HuH-7.5 (cell line): ENCODE results near the gene CEP41.
A peak's percentile ranks its signal among the peaks of the same experiment; 100 is the strongest.
"Not testable (repeated sequence)": the region's sequence is repeated elsewhere in the genome, so short reads cannot be mapped to it uniquely, and the experiment has no call there.

Source experiments
- DNase-seq: peaks from one replicate; pipeline ENCODE4 v3.0.0; 2011; ENCODE audit warnings: low spot score

Gene CEP41

GRCh38 chr7:130386876-130387275 lies 53.9 kb downstream of the CEP41 start:
- no peak for DNase-seq

DNA sequence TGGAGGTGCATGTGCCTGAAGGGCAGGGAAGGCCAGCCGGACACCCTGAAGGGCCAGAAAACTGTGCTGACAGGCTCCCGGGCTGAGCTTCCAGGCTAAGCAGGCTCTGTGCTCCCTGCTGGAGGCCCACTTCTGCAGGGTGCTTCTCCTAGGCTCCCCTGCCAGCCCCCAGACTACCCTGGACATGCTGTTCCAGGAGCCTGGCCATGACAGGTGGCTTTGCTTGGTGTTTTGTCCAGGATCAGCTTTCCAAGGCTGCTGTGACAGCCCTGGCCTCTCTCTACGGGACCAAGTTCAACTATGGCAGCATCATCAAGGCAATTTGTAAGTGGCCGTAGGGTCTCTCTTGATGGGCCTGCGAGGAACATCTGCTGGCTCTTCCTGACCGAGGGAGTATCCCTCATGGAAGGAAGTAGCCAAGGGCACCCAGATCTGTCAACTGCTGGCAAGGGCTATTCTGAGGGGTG lies 55.2 kb downstream of the CEP41 start:
- DNase-seq, result no peak

DNA sequence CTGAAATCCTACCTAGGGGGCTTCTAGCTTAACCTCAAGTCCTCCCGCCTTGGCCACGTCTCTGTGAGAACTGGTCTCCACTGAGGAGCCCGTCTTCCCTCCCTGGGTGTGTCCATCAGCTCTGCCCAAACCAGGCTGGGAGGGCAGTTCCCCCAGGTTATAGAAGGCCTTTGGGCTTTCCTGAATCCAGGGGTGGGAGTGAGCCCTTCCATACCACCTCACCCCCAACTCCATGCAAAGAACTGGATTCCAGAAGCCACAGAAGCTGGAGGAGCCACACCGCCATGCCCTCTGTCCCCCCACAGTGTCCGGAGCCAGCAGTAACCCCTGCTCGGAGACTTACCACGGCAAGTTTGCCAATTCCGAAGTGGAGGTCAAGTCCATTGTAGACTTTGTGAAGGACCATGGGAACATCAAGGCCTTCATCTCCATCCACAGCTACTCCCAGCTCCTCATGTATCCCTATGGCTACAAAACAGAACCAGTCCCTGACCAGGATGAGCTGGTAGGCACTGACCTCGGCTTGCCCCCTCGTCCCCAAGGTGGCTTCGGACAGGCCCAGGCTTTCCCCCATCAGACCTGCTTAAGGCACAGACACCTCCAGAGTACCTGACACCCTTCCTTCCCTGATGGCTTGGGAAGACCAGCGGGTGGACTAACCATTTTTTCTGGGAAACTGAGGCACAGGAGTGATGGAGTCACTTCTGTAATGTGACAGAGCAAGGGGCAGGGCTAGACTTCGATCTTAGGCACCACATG lies 55.8 kb downstream of the CEP41 start:
- no peak for DNase-seq

DNA sequence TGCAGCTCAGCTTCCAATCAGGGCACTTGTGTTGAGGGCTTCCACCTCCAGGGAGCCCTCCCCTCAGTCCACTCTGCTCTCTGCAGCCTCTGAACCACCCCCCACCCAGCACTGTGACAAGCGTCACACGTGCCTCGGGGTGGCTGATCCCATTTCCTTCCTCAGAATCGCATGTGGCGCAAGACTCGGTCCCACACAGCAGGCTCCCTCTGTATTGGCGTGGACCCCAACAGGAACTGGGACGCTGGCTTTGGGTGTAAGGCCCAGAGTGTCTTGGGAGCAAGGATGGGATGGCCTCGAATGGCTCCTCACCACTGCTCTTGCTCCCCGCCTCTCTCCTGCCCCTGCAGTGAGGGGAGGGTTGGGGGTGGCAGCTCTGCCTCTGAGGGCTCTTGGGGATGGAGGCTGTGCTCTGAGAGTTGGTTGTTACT lies 56.4 kb downstream of the CEP41 start:
- DNase-seq, result no peak

DNA sequence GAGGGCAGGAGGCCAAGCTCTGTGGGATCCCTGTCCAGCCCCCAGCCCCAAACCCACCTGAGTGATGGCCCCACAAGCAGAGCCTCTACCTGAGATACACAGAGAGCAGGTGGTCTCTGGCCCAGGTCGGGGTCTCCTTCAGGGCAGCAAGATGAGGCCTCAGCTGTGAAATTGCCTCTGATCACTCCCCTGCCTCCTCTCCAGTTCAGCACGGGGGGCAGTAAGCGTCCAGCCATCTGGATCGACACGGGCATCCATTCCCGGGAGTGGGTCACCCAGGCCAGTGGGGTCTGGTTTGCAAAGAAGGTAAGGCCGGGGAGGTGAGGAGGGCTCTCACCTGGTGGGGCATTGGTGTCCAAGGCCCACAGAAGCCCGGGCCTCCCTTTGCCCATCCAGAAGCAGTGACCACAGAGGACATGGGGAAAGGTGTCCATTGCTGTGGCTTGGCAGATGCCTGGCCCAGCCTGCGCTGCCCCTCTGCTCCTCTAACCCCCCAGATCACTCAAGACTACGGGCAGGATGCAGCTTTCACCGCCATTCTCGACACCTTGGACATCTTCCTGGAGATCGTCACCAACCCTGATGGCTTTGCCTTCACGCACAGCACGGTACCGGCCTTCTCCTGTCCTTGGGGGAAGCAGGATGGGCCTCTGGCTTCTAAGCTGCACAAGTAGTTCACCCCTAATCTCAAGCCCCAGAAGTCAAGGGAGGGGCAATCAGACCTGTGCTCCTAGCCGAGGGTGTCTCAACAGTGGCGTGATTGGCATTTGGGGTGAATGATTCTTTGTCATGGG lies 57.4 kb downstream of the CEP41 start:
- no peak for DNase-seq

GRCh38 chr7:130381468-130382312 lies 59.1 kb downstream of the CEP41 start:
- DNase-seq, result no peak

DNA sequence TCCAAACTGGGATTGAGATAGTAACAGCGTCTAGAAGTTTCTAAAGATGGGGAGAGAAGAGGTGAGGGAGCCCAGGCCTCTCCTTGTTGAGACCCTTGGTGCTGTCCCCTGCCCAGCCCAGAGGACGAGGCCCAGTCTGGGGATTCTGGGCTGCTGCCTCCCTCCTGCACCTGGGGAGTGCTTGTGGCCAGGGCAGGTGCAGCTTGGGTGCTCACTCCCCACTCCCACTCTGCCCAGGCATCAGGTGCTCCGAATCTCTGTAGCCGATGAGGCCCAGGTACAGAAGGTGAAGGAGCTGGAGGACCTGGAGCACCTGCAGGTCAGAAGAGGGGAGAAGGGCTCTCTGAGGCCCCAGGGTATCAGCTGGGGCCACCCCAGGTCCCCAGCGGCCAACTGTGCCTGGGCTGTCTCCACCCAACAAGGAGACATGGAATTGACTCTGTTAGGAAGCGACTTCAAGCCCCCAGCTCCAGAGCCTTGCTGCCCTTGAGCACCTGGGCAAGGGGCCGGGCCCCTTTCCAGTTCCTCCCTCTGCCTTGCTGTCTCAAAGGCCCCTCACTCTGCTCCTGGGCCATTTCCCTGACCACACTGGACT lies 59.9 kb downstream of the CEP41 start:
- no peak for DNase-seq

DNA sequence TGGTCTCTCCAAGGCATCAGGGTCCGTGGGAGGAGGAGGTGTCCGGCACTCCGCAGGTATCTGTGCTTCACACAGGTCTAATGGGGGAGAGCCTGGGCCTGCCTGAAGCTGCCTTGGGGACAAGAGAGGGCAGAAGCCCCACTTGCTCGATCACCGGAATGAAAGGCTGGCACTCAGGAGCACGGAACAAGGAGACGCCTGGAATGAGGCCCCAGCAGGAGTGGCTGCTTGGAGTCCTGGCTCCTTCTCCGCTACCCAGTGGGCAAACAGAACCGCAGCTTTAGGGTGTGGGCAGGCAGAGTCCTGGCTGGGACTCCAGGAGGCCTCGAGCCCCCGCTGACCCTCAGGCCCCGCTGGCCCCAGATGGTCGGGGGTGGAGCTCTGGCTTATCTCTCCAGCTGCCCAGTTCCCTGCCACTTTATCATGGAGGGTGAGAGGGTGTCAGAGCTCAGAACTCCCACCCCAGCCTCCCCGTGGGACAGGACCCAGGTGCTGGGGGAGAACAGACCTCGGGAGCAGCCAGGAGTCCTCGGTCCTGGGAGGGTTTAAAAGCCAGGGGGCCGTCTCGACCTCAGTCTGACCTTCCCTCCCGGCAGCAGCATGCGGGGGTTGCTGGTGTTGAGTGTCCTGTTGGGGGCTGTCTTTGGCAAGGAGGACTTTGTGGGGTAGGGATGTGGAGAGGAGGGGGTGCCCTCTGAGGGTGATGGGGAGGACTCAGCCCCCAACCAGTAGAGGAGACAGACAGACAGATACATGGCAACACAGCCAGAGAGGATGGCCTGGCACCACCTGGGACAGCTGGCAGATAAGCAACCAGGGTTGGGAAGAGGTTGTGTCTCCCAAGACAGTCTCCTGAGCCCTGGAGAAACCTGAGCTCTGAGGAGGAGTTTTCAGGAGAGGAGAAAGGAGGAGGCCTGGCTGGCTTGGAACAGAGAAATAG lies 60.6 kb downstream of the CEP41 start, which contains the start of gene CPA1:
CPA1 (plus strand) TSS at position 574 of the 940 bp plus-strand sequence; CDS start at position 601, 27 bp downstream.
- no peak for DNase-seq

GRCh38 chr7:130379532-130379920 lies 61.3 kb downstream of the CEP41 start:
- DNase-seq, result no peak

- DNase-seq, result no peak
Observed at GRCh38 chr7:130379019-130379418, 61.8 kb downstream of the CEP41 start.

- DNase-seq, result no peak
Observed at GRCh38 chr7:130377178-130377577, 63.6 kb downstream of the CEP41 start.

GRCh38 chr7:130376461-130376860 lies 64.4 kb downstream of the CEP41 start:
- not testable (repeated sequence) for DNase-seq

GRCh38 chr7:130374507-130374906 lies 66.3 kb downstream of the CEP41 start:
- no peak for DNase-seq

DNA sequence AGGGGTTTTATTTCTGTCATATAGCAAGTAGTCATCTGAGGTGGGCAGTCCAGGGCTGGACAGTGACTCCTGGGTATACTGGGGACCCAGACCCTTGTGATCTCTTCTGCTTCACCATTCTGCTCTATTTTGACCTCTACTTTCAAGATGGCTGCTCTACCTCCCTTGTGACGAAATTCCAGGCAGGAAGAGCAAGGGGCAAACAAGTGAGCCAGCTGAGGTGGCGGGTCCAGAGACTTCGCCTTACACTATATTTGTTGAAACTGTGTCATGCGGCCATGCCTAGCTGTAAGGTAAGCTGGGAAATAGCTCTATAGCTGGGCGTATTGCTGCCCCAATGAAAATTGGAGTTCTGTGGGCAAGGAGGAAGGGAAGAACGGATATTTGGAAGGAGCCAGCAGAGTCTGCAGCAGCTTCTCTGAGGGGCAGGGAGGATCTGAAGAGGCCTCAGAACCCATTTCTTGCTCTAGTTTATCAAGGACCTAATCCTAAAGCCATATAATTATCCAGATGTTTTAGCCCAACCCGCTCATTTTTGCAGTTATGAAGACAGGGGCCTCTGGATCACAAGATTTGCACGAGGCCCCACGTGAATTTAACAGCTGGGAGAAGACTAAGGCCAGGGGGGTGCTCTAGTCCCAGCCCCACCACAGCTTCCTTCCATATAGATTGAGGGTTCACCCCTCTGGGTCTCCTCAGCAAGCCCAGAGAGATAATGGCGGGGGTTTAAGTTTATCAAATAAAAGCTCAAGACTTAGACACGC lies 68.2 kb downstream of the CEP41 start:
- DNase-seq, result no peak

DNA sequence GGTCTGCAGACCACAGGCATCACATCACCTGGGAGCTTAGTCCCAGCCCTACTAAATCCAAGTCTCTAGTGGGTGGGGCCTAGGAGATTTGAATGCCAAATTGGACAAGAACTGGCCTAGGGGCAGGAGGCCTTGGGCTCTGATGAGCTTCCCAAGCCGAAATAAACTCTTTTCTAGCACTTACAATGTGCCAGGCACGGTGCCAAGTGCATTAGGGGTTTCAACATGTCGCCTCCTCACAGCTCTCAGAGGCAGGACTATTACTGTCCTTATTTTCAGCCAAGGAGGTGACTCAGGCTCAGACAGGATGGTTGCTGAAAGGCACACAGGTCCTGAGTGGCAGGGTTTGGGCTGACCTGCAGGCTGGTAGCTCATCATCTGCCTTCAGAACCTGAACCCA lies 69.8 kb downstream of the CEP41 start:
- no peak for DNase-seq

- no peak for DNase-seq
Observed at GRCh38 chr7:130369831-130370550, 70.8 kb downstream of the CEP41 start.

DNA sequence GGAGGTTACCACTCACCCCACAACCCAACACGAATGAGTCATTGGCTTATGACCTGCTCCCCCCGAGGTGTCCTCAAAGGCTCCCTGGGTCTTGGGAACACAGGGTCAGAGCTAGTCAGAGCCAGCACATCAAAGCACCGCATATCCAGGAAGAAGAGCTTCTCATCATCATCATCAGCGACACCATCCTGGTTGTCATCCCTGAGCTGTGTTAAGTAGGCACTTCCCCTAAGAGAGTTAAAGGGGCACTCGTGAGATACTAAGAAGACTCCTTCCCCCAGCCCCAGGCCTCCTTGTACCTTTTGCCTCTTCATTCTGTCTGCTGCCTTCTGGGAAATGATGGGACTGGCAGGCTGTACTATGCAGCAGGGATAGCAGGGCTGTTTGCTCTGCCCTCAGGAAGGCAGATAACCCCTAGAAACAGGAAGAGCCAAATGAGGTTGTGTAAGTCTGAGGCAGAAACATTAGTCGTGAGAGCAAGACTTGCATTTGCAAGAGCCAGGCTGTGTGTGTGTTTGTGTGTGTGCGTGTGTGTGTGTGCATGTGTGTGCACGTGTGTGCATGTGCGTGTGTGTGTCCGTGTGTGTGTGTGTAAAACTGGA lies 71.6 kb downstream of the CEP41 start:
- DNase-seq, result peak; percentile 78

GRCh38 chr7:130367836-130368746 lies 72.7 kb downstream of the CEP41 start:
- no peak for DNase-seq
